Breast epithelium (tissue), 4 donors: ENCODE results near the gene PPP1CC. TPM values are rescaled to one million over a fixed set of nuclear protein-coding genes. Genes with fewer than 3 reads are reported as not detected.
"Not testable (repeated sequence)": the region's sequence is repeated elsewhere in the genome, so short reads cannot be mapped to it uniquely, and the experiment has no call there.

Source experiments
- DNase-seq, 2 donors: peaks; one replicate each; pipeline ENCODE4 v3.0.0-alpha.2; 2019; ENCODE audit warnings: low spot score in 2 of 2
- H3K27ac ChIP-seq, 2 donors: fragments of 200-600 bp; sonication (generic) in 1 of 2; one replicate each; pipeline ENCODE4 v1.5.1; 2016 to 2019; ENCODE audit warnings: mild to moderate bottlenecking in 1 of 2
- H3K27me3 ChIP-seq, 2 donors: fragments of 200-600 bp; sonication (generic) in 1 of 2; one replicate each; pipeline versions ENCODE4 v1.5.1 to v1.6.0; 2017 to 2019; ENCODE audit warnings: control low read depth in 1 of 2, mild to moderate bottlenecking in 1 of 2
- H3K36me3 ChIP-seq: fragments of 200-600 bp; one replicate; pipeline ENCODE4 v1.5.1; 2019
- H3K4me1 ChIP-seq, 2 donors: fragments of 200-600 bp; sonication (generic); one replicate each; pipeline ENCODE4 v1.5.1; 2016 to 2019; ENCODE audit warnings: control low read depth in 1 of 2
- H3K4me3 ChIP-seq, 3 donors: fragments of 200-600 bp; sonication (generic); 1 replicate in 2 of 3; 2 replicates in 1 of 3; pipeline ENCODE4 v1.5.1; 2016 to 2019; ENCODE audit warnings: mild to moderate bottlenecking in 3 of 3, moderate library complexity in 2 of 3
- H3K9me3 ChIP-seq, 2 donors: fragments of 200-600 bp; sonication (generic) in 1 of 2; one replicate each; pipeline ENCODE4 v1.5.1; 2016 to 2019; ENCODE audit warnings: control low read depth in 1 of 2
- POLR2A ChIP-seq: fragments of 450-650 bp; IDR thresholded peaks from one replicate; pipeline ENCODE4 v1.6.1; 2016; ENCODE audit warnings: antibody characterized with exemption, mild to moderate bottlenecking, moderate library complexity
- POLR2AphosphoS5 ChIP-seq, 3 donors: sonication (generic); formaldehyde crosslinking; IDR thresholded peaks; one replicate each; pipeline ENCODE4 v1.6.1; 2017; ENCODE audit warnings: antibody characterized with exemption in 3 of 3
- intact Hi-C: fragments of 100-400 bp; cut with DNase I; formaldehyde crosslinking; loops from one replicate; pipeline ENCODE4 v1.15.1; 2023; ENCODE audit warnings: low total_unique reads
- total RNA-seq, 3 donors: library from RNA; depleted of rRNA; stranded (reverse); fragments of >200 nt; gene quantifications; one replicate each; pipeline ENCODE4 v1.1.0, GENCODE V29; 2016
- TF ChIP-seq, protein P1 (sequence below), 3 donors: fragments of 450-650 bp; IDR thresholded peaks; one replicate each; pipeline ENCODE4 v1.5.1; 2016 to 2017; ENCODE audit warnings: antibody characterized with exemption in 3 of 3, mild to moderate bottlenecking in 3 of 3, moderate library complexity in 3 of 3

PPP1CC gene
- total RNA-seq, 3 donors from 2014 or later = 97.7 to 135 (median 106) TPM

DNA sequence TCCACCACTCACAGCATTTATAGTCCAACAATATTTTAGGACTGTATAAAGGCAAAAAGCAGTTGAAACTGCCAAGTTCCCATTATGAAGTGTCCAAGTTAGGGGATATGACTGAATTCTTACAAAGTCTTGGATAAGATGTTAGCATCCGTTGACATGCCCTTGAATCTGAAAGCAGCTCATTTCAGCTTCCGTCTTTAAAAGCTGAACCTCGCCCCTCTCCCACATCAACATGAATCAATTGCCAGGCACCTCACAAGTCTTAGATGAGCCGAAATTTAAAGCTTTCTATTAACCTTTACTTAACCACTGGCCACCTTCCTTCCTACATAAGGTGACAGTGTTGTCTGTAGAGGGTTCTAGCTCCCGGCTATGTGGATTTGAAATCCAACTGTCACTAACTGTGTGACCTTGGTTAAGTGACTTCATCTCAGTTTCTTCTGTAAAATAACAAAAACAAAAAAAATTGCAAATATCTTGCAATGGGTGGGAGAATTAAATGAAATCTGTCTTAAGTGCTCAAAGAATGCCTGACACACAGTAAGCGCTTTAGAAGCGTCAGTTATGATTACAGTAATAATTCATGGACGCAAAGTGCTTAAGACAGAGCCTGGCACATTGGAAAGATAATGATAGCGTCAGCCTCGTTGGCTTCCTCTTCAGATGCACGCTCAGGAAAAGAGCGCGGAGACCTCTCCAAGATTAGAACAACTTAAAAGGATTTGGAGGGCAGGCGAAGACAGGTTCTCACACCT, 1.2 kb downstream of the PPP1CC start:
- H3K36me3 ChIP-seq = no peaks in the 10 kb centered on the region
- H3K4me3 ChIP-seq = peak overlapping the region; percentile 91 to 99 (median 99)
- H3K4me1 ChIP-seq = peaks cover 0 to 11% of the 10 kb centered on the region in 2 donors
- DNase-seq = no peak
- TF ChIP-seq POLR2AphosphoS5 (IDR thresholded peaks at IDR 0.05) = no peak
- TF ChIP-seq POLR2A = no peak
- TF ChIP-seq, protein P1, sequence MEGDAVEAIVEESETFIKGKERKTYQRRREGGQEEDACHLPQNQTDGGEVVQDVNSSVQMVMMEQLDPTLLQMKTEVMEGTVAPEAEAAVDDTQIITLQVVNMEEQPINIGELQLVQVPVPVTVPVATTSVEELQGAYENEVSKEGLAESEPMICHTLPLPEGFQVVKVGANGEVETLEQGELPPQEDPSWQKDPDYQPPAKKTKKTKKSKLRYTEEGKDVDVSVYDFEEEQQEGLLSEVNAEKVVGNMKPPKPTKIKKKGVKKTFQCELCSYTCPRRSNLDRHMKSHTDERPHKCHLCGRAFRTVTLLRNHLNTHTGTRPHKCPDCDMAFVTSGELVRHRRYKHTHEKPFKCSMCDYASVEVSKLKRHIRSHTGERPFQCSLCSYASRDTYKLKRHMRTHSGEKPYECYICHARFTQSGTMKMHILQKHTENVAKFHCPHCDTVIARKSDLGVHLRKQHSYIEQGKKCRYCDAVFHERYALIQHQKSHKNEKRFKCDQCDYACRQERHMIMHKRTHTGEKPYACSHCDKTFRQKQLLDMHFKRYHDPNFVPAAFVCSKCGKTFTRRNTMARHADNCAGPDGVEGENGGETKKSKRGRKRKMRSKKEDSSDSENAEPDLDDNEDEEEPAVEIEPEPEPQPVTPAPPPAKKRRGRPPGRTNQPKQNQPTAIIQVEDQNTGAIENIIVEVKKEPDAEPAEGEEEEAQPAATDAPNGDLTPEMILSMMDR (IDR thresholded peaks at IDR 0.05) = no peak
- peak overlapping the region in 1 of 2 donors; percentile 95 for H3K27ac ChIP-seq
- no peaks in the 10 kb centered on the region for H3K9me3 ChIP-seq
- no peaks in the 10 kb centered on the region for H3K27me3 ChIP-seq
- intact Hi-C loops = no loop called here

DNA sequence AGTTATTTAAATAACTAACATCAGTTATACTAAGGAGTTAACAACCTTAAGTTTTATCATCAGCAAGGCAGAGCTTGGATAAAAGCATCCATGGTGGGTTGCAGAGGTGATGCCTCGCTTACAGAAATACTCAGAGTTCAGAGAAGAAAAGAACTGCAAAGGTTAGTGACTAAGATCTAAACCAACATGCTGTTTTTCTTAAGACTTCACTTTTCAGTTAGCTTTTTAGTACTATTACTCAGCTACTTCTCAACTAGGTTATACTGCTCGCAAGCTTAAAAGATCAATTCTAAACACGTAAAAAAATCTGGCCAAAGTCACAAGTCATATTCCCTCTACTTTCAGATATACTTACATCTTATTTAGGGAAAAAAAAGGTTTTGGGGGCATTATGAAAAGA, 2.8 kb downstream of the PPP1CC start:
- Histone ChIP-seq H3K4me1 (peaks cover 0 to 11% of the 10 kb centered on the region in 2 donors), H3K27ac (no peak overlapping the region), H3K4me3 (peak overlapping the region in 1 of 3 donors; percentile 37), H3K9me3 (no peaks in the 10 kb centered on the region), H3K27me3 (no peaks in the 10 kb centered on the region), H3K36me3 (no peaks in the 10 kb centered on the region)
- TF ChIP-seq, protein P1 (IDR thresholded peaks at IDR 0.05) = no peak
- TF ChIP-seq POLR2AphosphoS5 (IDR thresholded peaks at IDR 0.05) = no peak
- no peak for TF ChIP-seq POLR2A
- DNase-seq = no peak
- intact Hi-C loops = no loop called here

DNA sequence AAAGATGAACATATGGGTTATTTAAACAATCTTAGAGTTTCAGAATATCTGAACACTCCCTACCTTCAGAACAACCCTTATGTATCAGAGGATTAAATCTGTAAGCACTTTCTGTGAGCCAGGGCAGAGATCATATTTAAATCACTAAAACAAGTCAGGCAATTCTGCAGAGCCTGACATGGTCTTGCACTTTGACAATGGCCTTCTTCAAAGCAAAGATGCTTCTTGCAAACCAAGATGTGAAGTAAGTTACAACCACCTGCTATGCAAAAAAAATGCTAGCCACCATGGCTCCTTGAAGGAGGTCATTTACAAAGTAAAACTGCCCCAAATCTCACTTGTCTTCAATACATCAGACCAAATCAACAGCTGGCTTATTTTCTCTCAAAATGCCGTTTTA, 3.2 kb downstream of the PPP1CC start:
- no peak for DNase-seq
- Histone ChIP-seq H3K27me3 (no peaks in the 10 kb centered on the region), H3K9me3 (no peaks in the 10 kb centered on the region), H3K4me3 (peak overlapping the region in 1 of 3 donors; percentile 37), H3K27ac (no peak overlapping the region), H3K4me1 (peaks cover 0 to 11% of the 10 kb centered on the region in 2 donors), H3K36me3 (no peaks in the 10 kb centered on the region)
- TF ChIP-seq POLR2A (no peak), POLR2AphosphoS5 (IDR thresholded peaks at IDR 0.05) (no peak)
- TF ChIP-seq, protein P1 (IDR thresholded peaks at IDR 0.05) = no peak
- intact Hi-C loops = no loop called here

DNA sequence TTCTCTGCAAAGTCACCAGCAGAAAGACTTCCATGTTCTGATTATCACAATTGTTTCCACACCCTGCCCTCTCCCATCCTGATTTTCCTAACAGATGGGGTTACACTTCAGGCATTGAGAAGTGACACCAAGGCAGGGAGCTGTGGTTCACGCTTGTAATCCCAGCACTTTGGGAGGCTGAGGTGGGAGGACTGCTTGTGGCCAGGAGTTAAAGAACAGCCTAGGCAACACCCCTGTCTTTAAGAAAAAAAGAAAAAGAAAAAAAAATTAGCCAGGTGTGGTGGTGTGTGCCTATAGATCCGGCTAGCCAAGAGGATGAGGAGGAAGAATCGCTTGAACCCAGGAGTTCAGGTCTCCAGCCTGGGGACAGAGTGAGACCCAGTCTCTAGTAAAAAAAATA, 5.2 kb downstream of the PPP1CC start:
- TF ChIP-seq POLR2AphosphoS5 (IDR thresholded peaks at IDR 0.05) (no peak), POLR2A (no peak)
- TF ChIP-seq, protein P1 (IDR thresholded peaks at IDR 0.05) = no peak
- no peak overlapping the region for H3K4me3 ChIP-seq
- intact Hi-C loops = no loop called here
- peaks cover 7 to 22% of the 10 kb centered on the region in 2 donors for H3K4me1 ChIP-seq
- no peaks in the 10 kb centered on the region for H3K36me3 ChIP-seq
- H3K9me3 ChIP-seq = no peaks in the 10 kb centered on the region
- DNase-seq = no peak
- H3K27ac ChIP-seq = no peak overlapping the region
- H3K27me3 ChIP-seq = no peaks in the 10 kb centered on the region

DNA sequence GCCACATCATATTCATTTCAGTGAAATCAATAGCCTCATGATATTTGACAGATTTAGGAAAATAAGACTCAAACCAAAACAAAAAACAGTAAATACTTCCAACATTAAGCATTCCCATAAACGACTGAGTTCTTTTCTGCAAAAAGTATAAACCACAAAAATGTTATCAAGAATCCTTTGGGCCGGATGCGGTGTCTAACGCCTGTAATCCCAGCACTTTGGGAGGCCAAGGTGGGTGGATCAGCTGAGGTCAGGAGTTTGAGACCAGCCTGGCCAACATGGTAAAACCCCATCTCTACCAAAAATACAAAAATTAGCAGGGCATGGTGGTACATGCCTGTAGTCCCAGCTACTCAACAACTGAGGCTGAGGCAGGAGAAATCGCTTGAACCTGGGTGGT, 5.7 kb downstream of the PPP1CC start:
- H3K9me3 ChIP-seq, H3K36me3 ChIP-seq, H3K27me3 ChIP-seq, H3K27ac ChIP-seq, DNase-seq, intact Hi-C loops, H3K4me3 ChIP-seq: not testable (repeated sequence)
- peaks cover 7 to 22% of the 10 kb centered on the region in 2 donors for H3K4me1 ChIP-seq
